HG03095 (cell line): ENCODE measurements around the gene SKAP1.
"Not testable (repeated sequence)": the region's sequence is repeated elsewhere in the genome, so short reads cannot be mapped to it uniquely, and the experiment has no call there.

Experiments
- ATAC-seq: cut with Tn5 transposase; IDR thresholded peaks from one replicate; pipeline ENCODE4 v1.9.1; 2021; ENCODE audit warnings: moderate library complexity; ENCODE audit not compliant: unreplicated experiment

The SKAP1 gene

DNA sequence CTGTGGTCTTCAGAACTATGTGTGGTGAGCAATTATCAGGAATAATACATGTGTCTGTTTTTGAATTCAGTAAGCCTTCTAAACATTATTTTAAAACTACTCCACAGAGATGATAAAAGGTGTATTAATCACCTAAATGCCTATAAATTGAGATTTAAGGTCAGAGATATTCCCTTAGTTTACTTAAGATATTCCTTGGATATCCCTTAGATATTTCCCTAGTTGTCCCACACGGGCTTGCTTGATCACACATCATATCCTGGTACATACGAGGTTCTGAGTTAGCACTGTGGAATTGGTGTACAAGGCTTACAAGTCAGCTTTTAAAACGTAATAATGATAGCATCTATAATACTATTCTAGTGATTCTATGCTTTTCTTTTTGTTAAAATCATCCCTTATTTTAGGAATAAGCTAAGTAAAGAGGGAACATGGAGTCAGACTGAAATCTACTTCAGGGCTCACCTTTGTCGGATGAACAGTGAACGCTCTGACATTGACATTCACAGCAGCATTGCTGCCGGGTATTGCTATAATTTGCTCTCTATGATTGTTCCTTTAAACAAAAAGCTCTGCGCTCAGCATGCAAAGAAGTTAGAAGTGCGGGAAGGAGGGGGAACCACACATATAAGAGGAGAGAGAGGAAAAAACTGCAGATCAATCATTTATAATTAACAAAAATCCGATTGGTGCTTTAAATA, 136.5 kb downstream of the SKAP1 start:
- ATAC-seq: no peak

- ATAC-seq: no peak
Observed at GRCh38 chr17:48290378-48290777, 139.6 kb downstream of the SKAP1 start.

DNA sequence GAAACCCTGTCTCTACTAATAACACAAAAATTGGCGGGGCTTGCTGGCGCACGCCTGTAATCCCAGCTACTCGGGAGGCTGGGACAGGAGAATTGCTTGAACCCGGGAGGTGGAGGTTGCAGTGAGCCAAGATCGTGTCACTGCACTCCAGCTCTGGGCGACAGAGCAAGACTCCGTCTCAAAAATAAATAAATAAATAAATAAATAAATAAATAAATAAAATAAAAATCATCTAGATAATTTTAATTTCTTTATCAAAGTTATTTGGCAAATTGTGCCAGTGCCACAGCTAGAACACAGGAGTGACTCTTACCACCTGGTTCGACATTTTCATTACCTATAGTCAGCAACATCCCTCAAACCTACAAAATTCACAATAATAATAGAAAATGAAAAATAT, 143.1 kb downstream of the SKAP1 start:
- not testable (repeated sequence) for ATAC-seq

DNA sequence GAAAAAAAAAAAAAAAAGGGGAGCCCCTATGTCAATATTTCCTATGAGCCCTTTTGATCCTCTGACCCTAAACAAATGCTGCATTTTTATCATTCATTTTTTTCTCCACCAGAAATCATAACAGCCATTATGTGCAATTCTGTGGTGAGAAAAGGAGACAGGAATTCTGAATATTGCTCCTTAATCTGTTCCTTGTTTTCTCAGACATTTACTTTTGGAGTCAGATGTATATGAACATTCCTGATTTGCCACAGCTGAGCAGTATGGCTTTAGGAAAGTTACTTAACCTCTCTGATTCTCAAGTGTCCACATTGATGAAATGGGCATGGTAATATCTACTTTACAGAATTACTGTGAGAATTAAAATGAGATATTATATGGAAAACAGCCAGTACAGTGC, 144.4 kb downstream of the SKAP1 start:
- ATAC-seq: no peak

DNA sequence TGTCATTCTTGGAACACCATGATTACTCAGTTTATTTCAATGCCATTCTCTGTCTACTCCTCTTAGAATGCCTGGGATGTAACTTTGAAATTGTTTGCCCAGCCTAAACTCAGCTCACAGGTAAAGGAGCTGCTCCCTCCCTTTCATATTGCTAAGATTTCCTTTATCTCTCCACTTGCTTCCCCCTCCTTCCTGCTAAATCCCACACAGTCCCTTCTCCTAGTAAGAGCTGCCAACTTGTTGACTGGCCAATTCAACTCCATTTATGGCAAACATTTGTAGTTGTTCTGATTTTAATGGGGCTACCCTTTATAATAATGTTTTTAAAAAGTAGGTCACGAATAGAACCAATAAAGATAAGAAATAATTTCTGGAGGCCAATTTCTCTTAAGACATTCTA, 146.1 kb downstream of the SKAP1 start:
- ATAC-seq: no peak

DNA sequence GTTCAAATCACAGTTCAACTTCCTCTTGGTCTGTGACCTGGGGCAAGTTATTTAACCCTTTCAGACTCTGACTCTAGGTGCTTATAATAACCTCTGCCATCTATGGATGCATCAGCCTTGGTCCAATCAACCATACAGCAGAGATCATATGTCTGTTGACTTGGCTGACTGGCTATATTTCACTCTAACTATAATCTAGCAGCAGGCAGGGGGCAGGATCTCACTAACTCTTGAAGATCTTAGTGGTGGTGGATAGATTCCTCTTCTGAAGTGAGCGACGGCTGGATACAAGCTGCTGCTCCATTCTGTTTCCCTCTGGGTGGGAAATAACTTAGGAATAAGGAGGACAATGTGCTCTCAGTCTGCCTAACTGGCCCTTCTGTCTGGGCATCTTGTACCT, 146.6 kb downstream of the SKAP1 start:
- ATAC-seq: no peak

DNA sequence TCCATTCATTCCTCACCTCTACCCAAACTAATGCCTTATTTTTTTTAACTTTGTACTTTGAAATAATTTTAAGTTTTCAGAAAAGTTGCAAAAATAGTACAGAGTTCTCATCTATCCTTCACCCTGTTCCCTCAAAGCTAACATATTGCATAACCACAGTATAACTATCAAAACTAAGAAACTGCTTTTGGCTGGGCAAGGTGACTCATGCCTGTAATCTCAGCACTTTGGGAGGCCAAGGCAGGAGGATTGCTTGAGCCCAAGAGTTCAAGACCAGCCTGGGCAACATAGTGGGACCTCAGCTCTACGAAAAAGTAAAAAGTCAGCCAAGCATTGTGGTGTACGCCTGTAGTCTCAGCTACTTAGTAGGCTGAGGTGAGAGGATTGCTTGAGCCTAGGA, 147.7 kb downstream of the SKAP1 start:
- ATAC-seq: no peak

DNA sequence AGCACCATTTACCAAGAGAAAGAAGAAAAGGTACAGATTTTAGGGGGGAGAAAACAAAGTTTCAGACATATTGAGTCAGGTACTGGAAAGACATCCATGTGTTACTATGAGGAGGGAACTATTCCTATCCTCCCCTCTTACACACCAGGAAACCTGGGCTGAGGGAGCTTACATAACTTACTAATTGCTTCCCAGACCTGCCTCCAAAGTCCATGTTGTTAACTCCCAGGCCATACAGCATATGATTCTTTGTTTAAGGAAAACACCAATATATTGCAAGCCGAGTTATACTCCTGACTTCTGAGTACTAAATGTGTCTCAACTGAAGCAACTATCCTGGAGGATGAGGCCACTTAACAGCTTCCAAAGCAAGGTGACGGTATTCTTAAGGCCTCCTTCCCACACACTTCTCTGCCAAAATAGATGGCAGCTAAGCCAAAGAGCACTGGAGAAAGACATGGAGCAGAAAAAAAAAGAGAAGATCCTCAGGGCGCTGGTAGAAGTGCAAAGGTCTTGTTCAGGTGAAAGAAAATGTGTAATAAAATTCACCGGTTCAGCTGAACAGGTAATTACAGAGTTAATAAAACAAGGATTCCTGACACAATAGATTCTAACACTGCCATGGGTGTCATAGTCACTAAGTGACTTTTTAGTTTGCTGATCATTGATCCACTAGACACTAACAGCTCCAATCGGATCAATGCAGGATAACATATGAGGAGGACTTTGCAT, 151.1 kb downstream of the SKAP1 start:
- no peak for ATAC-seq

DNA sequence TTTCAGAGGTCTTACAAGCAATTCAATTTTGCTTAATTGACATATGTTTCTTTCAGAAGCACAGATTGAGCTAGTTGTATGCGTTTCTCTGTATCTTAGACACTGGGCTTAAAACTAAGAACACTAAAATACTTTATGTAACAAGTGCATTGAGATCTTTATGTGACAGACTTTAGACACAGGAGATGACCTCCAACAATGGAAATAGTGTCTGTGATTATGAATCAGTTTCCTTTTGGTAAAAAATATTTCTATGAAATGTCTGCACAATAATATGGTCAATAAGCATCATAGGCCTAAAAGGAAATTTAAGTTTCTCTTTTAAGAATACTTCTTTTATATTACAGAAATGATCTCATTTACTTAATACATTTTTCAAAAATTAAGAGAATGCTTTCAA, 153.2 kb downstream of the SKAP1 start:
- no peak for ATAC-seq

GRCh38 chr17:48270899-48271298, 159.1 kb downstream of the SKAP1 start:
- ATAC-seq: no peak

- ATAC-seq: no peak
Observed at GRCh38 chr17:48269209-48269608, 160.8 kb downstream of the SKAP1 start.

- no peak for ATAC-seq
Observed at GRCh38 chr17:48263731-48264035, 166.3 kb downstream of the SKAP1 start.

DNA sequence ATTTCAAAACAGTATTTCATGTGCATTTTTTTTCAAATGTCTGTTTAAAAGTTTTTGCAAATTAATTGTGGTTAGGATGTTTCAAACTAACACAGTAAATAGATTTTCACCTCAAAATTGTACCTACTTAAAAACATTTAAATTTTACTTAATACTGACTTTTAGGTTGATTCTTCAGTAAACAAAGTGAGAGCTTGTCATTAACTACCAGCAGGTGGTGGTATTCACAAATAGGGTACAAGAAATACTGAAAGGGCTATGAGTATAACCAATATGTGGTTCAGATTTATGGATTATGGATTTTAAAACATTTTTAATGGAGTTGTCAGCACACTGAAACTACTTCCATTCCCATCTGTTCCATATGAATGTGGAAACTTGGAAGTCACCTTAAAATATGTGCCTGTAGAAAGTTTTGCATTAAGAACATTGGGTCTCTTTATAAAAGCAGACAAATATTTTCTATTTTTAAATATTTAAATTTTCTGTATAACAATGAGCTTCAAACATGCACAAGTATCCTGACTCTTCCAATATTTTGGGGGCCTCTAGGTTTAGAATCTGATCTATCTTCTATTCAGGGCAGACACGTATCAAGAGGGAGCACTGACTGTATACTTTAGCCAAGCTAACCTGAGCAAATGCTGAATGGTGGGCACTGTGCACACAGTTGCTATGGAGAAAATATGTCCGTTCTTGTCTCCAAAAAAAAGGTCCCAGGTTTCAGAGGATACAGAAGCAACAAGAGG, 166.9 kb downstream of the SKAP1 start:
- no peak for ATAC-seq

DNA sequence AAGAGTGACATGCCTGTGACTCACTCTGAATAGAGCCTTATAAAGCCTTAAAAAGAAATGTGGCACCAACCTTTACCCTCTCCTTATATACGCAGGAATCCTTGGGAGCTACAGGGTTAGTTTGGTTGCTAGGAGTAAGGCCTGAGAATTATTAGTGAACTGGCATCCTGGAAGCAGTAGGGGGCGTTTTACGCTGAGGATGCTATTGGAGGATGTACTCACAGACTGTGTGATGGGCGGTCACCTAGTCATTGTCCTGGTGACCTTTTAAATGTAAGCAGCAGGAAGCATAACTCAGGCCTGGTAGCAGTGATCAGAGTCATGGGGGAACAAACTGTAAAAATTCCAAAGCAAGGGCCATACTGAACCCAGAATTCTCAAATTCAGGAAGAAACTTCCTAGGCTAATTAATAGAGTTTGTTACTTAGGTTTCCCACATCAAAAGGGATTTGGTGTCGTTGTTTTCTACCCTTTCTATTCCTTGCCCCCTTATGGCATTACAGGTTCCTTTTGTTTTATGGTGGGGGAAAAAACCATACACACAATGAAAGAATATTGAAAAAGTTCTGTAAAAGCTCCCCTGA, 168.6 kb downstream of the SKAP1 start:
- no peak for ATAC-seq

- no peak for ATAC-seq
Observed at GRCh38 chr17:48259694-48260291, 170.2 kb downstream of the SKAP1 start.

DNA sequence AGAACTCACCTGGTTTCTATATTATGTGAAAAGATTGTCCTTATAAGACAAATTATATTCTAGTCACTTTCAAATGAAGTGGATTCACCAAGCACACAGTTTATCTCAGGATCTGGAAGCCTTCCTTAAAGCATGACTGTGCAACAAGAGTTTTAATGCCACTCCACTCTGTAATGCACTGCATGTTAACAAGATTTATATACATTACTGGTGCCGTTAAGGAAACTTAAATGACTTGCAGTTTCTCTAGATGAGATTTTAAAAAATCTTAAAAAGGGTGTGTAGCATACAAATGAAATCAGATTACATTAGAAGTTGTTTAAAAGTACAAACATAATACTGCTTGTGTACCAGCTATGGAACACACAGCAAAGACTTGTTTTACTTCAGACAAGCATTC, 171.7 kb downstream of the SKAP1 start:
- ATAC-seq: no peak

DNA sequence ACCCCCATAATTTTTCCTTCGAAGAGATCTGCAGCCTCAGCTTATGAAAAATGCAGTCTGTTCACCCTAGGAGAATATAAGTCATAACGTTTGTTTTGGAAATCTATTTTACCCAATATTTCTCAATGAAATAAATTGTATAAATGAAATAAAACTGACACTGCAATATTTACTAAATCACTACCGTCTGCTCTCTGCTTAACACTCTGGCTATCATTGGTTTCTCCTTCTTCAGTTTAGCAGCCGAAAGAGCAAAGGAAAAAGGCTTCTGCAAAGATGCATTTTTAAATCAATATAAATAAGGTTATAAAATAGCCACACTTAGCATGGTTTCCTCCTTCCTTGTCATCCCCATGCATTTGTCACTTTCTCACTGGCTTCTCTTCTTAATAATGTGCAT, 174.3 kb downstream of the SKAP1 start:
- ATAC-seq: no peak

- ATAC-seq: no peak
Observed at GRCh38 chr17:48254896-48255295, 175.1 kb downstream of the SKAP1 start.

- no peak for ATAC-seq
Observed at GRCh38 chr17:48253975-48254374, 176.0 kb downstream of the SKAP1 start.

GRCh38 chr17:48251950-48252349, 178.1 kb downstream of the SKAP1 start:
- ATAC-seq: no peak

GRCh38 chr17:48250949-48251348, 179.1 kb downstream of the SKAP1 start:
- no peak for ATAC-seq
